Fibroblast of lung (primary cell): ENCODE results near the gene GADL1. TPM values are rescaled to one million over a fixed set of nuclear protein-coding genes. Genes with fewer than 3 reads are reported as not detected.

Experiments used
- DNase-seq, 2 donors: peaks; one replicate each; pipeline versions ENCODE4 v3.0.0 to v3.0.0-alpha.2; 2010; ENCODE audit warnings: low read depth in 2 of 2
- H2AFZ ChIP-seq: 2 replicates; pipeline ENCODE4 v1.5.1; 2012; ENCODE audit warnings: low read length, control low read depth, inconsistent platforms
- H3K27ac ChIP-seq: 2 replicates; pipeline ENCODE4 v1.5.1; 2011; ENCODE audit warnings: low read length, control low read depth; ENCODE audit not compliant: insufficient read depth
- H3K27me3 ChIP-seq: 2 replicates; pipeline ENCODE4 v1.5.1; 2011; ENCODE audit warnings: mild to moderate bottlenecking, low read length; ENCODE audit not compliant: control insufficient read depth, insufficient read depth
- H3K36me3 ChIP-seq: 2 replicates; pipeline ENCODE4 v1.5.1; 2011; ENCODE audit warnings: low read length; ENCODE audit not compliant: control insufficient read depth, insufficient read depth
- H3K4me1 ChIP-seq: 2 replicates; pipeline ENCODE4 v1.5.1; 2011; ENCODE audit warnings: low read length; ENCODE audit not compliant: control insufficient read depth, insufficient read depth; ENCODE audit errors: extremely low read depth
- H3K4me2 ChIP-seq: 2 replicates; pipeline ENCODE4 v1.5.1; 2011; ENCODE audit warnings: low read length, control low read depth; ENCODE audit not compliant: insufficient read depth; ENCODE audit errors: extremely low read depth
- H3K4me3 ChIP-seq, 4 experiments: fragments of 200-600 bp in 1 of 4; sonication (generic) in 1 of 4; replicated peaks in 1 of 4; 2 replicates each; pipeline ENCODE4 v1.5.1; 2011 to 2016; ENCODE audit warnings: low read length in 4 of 4, low read depth in 3 of 4, mild to moderate bottlenecking in 3 of 4, control low read depth in 2 of 4, inconsistent platforms in 1 of 4, mixed read lengths in 1 of 4; ENCODE audit not compliant: insufficient read depth in 1 of 4; ENCODE audit errors: control extremely low read depth in 1 of 4
- H3K79me2 ChIP-seq: 2 replicates; pipeline ENCODE4 v1.5.1; 2012; ENCODE audit warnings: mild to moderate bottlenecking, low read length, inconsistent platforms; ENCODE audit not compliant: control insufficient read depth, insufficient read depth
- H3K9ac ChIP-seq: 2 replicates; pipeline ENCODE4 v1.5.1; 2011; ENCODE audit warnings: mild to moderate bottlenecking, low read length, control low read depth; ENCODE audit not compliant: insufficient read depth
- H3K9me3 ChIP-seq: 2 replicates; pipeline ENCODE4 v1.5.1; 2012; ENCODE audit warnings: low read depth, low read length; ENCODE audit not compliant: control insufficient read depth, insufficient read depth
- H4K20me1 ChIP-seq: 2 replicates; pipeline ENCODE4 v1.5.1; 2011; ENCODE audit warnings: low read length; ENCODE audit not compliant: control insufficient read depth, insufficient read depth; ENCODE audit errors: extremely low read depth
- CTCF ChIP-seq, 2 donors: IDR thresholded peaks in 1 of 2; conservative IDR thresholded peaks in 1 of 2; 1 replicate in 1 of 2; 2 replicates in 1 of 2; pipeline ENCODE4 v1.5.1; 2011 to 2012; ENCODE audit warnings: low read length in 2 of 2, control low read depth in 1 of 2, inconsistent platforms in 1 of 2, low read depth in 1 of 2, mild to moderate bottlenecking in 1 of 2
- EZH2 ChIP-seq: IDR thresholded peaks from 2 replicates; pipeline ENCODE4 v1.5.1; 2012; ENCODE audit warnings: low read length, control low read depth, mild to moderate bottlenecking; ENCODE audit errors: missing control alignments
- polyA plus RNA-seq, 2 donors: library from polyadenylated mRNA; depleted of rRNA in 1 of 2; stranded (reverse) in 1 of 2; unstranded in 1 of 2; fragments of >200 nt; gene quantifications; 2 replicates each; pipeline ENCODE4 v1.2.1, GENCODE V29; 2011 to 2012; ENCODE audit warnings: missing spikeins in 1 of 2
- total RNA-seq: library from RNA; depleted of rRNA; stranded (reverse); fragments of >200 nt; gene quantifications from 2 replicates; pipeline ENCODE4 v1.2.1, GENCODE V29; 2014

GADL1 gene
- total and polyA plus RNA-seq, 2 donors (not counting 1 experiment from before 2014, with no cell fraction given) = 0.18 to 3.6 TPM

- Histone ChIP-seq H3K27ac (no peak overlapping the region), H3K27me3 (no peaks in the 10 kb centered on the region), H2AFZ (no peak overlapping the region), H4K20me1 (no peaks in the 10 kb centered on the region), H3K36me3 (peaks cover 10% of the 10 kb centered on the region), H3K4me1 (peaks cover 13% of the 10 kb centered on the region), H3K9me3 (no peaks in the 10 kb centered on the region), H3K4me3 (no peak overlapping the region), H3K9ac (no peak overlapping the region), H3K79me2 (no peaks in the 10 kb centered on the region), H3K4me2 (no peak overlapping the region)
- no peak for DNase-seq
- TF ChIP-seq EZH2 (no peak), CTCF (conservative IDR thresholded peaks at IDR 0.05 in 1 of 2, IDR thresholded peaks at IDR 0.05 in 1 of 2; ENCODE audit: low read depth in 1 of 2, low read length in 2 of 2) (no peak)
These were observed 202.5 kb downstream of the GADL1 start for GRCh38 chr3:30691944-30692343.

- Histone ChIP-seq H3K4me1 (peaks cover 13% of the 10 kb centered on the region), H2AFZ (no peak overlapping the region), H4K20me1 (no peaks in the 10 kb centered on the region), H3K9me3 (no peaks in the 10 kb centered on the region), H3K9ac (no peak overlapping the region), H3K27ac (no peak overlapping the region), H3K4me2 (no peak overlapping the region), H3K79me2 (no peaks in the 10 kb centered on the region), H3K4me3 (no peak overlapping the region), H3K36me3 (peaks cover 10% of the 10 kb centered on the region), H3K27me3 (no peaks in the 10 kb centered on the region)
- DNase-seq = no peak
- TF ChIP-seq CTCF (conservative IDR thresholded peaks at IDR 0.05 in 1 of 2, IDR thresholded peaks at IDR 0.05 in 1 of 2; ENCODE audit: low read depth in 1 of 2, low read length in 2 of 2) (no peak), EZH2 (no peak)
These were observed 203.1 kb downstream of the GADL1 start for GRCh38 chr3:30691249-30691880.

- Histone ChIP-seq H3K9me3 (no peaks in the 10 kb centered on the region), H3K9ac (no peak overlapping the region), H3K4me1 (peaks cover 13% of the 10 kb centered on the region), H2AFZ (no peak overlapping the region), H3K4me3 (no peak overlapping the region), H3K79me2 (no peaks in the 10 kb centered on the region), H3K36me3 (peaks cover 8% of the 10 kb centered on the region), H3K27me3 (no peaks in the 10 kb centered on the region), H4K20me1 (no peaks in the 10 kb centered on the region), H3K27ac (no peak overlapping the region), H3K4me2 (no peak overlapping the region)
- TF ChIP-seq EZH2 (no peak), CTCF (conservative IDR thresholded peaks at IDR 0.05 in 1 of 2, IDR thresholded peaks at IDR 0.05 in 1 of 2; ENCODE audit: low read depth in 1 of 2, low read length in 2 of 2) (no peak)
- no peak for DNase-seq
These were observed 204.3 kb downstream of the GADL1 start for GRCh38 chr3:30690199-30690598.
